Thoracic aorta (tissue), 2 donors: ENCODE data around the gene LRRK1. TPM values are rescaled to one million over a fixed set of nuclear protein-coding genes. Genes with fewer than 3 reads are reported as not detected.

Source experiments
- ATAC-seq: fragments of 150-250 bp; one replicate; pipeline ENCODE4 v1.8.0; 2017; ENCODE audit warnings: low read depth; ENCODE audit not compliant: insufficient number of reproducible peaks, low FRiP score
- DNase-seq: peaks from one replicate; pipeline ENCODE4 v3.0.0-alpha.2; 2020; ENCODE audit warnings: low spot score
- H3K27ac ChIP-seq, 2 donors: fragments of 200-600 bp; sonication (generic); 1 replicate in 1 of 2; 2 replicates in 1 of 2; pipeline ENCODE4 v1.5.1; 2016; ENCODE audit warnings: mild to moderate bottlenecking in 2 of 2, moderate library complexity in 2 of 2
- H3K27me3 ChIP-seq: fragments of 200-600 bp; sonication (generic); replicated peaks from 2 replicates; pipeline ENCODE4 v1.6.0; 2016; ENCODE audit warnings: mild to moderate bottlenecking; ENCODE audit not compliant: insufficient read depth
- H3K36me3 ChIP-seq: fragments of 200-600 bp; sonication (generic); one replicate; pipeline ENCODE4 v1.5.1; 2016
- H3K4me1 ChIP-seq, 2 donors: fragments of 200-600 bp; sonication (generic); 1 replicate in 1 of 2; 2 replicates in 1 of 2; pipeline versions ENCODE4 v1.5.1 to v1.6.0; 2016; ENCODE audit warnings: low read depth in 2 of 2, mild to moderate bottlenecking in 1 of 2; ENCODE audit not compliant: control insufficient read depth in 1 of 2
- H3K4me3 ChIP-seq: fragments of 200-600 bp; sonication (generic); 2 replicates; pipeline ENCODE4 v1.5.1; 2016; ENCODE audit warnings: mild to moderate bottlenecking
- H3K9me3 ChIP-seq: fragments of 200-600 bp; sonication (generic); 2 replicates; pipeline ENCODE4 v1.5.1; 2016
- CTCF ChIP-seq: fragments of 200-600 bp; sonication (generic); IDR thresholded peaks from one replicate; pipeline ENCODE4 v1.5.1; 2019; ENCODE audit warnings: antibody characterized with exemption
- total RNA-seq, 2 donors: library from RNA; depleted of rRNA; stranded (reverse); fragments of >200 nt; gene quantifications; one replicate each; pipeline versions ENCODE4 v1.1.0 to v1.2.3, GENCODE V29; 2016

LRRK1 gene
- total RNA-seq, 2 donors from 2014 or later: 17.2 to 47.1 TPM

GRCh38 chr15:101110681-101111569 is 191.8 kb downstream of the LRRK1 start:
- no peaks in the 10 kb centered on the region for H3K27me3 ChIP-seq
- H3K9me3 ChIP-seq: no peaks in the 10 kb centered on the region
- no peak overlapping the region for H3K27ac ChIP-seq
- no peak for TF ChIP-seq CTCF
- no peak overlapping the region for H3K4me3 ChIP-seq
- ATAC-seq (no peak), DNase-seq (no peak)
- H3K36me3 ChIP-seq: no peaks in the 10 kb centered on the region
- peaks cover 0 to 4% of the 10 kb centered on the region in 2 donors for H3K4me1 ChIP-seq

- Histone ChIP-seq H3K27me3 (no peaks in the 10 kb centered on the region), H3K4me3 (no peak overlapping the region), H3K36me3 (no peaks in the 10 kb centered on the region), H3K9me3 (no peaks in the 10 kb centered on the region), H3K4me1 (peaks cover 0 to 10% of the 10 kb centered on the region in 2 donors), H3K27ac (no peak overlapping the region)
- ATAC-seq (no peak), DNase-seq (no peak)
- TF ChIP-seq CTCF: no peak
Observed at GRCh38 chr15:101111570-101112262, 192.6 kb downstream of the LRRK1 start.

- DNase-seq (no peak), ATAC-seq (no peak)
- H3K4me3 ChIP-seq: no peak overlapping the region
- H3K27ac ChIP-seq: no peak overlapping the region
- no peaks in the 10 kb centered on the region for H3K27me3 ChIP-seq
- TF ChIP-seq CTCF: no peak
- no peaks in the 10 kb centered on the region for H3K9me3 ChIP-seq
- H3K36me3 ChIP-seq: no peaks in the 10 kb centered on the region
- peaks cover 0 to 10% of the 10 kb centered on the region in 2 donors for H3K4me1 ChIP-seq
Observed at GRCh38 chr15:101112336-101113113, 193.4 kb downstream of the LRRK1 start.

- TF ChIP-seq CTCF: no peak
Observed at GRCh38 chr15:101113114-101114005, 194.2 kb downstream of the LRRK1 start.

More at GRCh38 chr15:101113114-101114005, 194.2 kb downstream of the LRRK1 start:
- DNase-seq (no peak), ATAC-seq (no peak)
- no peaks in the 10 kb centered on the region for H3K27me3 ChIP-seq
- H3K4me3 ChIP-seq: no peak overlapping the region
- H3K36me3 ChIP-seq: no peaks in the 10 kb centered on the region
- no peak overlapping the region for H3K27ac ChIP-seq
- peaks cover 0 to 10% of the 10 kb centered on the region in 2 donors for H3K4me1 ChIP-seq
- no peaks in the 10 kb centered on the region for H3K9me3 ChIP-seq
